Measurements from ENCODE around the gene HUWE1.

HUWE1 gene

DNA sequence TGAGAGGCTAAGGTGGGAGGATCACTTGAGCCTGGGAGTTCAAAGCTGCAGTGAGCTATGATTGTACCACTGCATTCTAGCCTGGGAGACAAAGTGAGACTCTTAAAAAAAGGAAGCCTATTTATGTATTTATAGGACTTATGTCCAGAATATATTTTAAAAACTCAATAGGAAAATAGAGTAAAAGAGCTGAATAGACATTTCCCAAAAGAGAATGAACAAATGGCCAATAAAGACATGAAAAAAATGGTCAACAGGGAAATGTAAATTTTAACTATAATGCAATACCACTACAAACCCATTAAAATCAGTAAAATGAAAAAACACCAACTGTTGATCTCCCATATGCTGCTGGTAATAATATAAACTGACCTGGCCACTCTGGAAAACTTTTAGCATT is 115.0 kb downstream of the HUWE1 start:
- no peak overlapping the region for H3K27ac ChIP-seq (ENCODE audit: poor library complexity, severe bottlenecking)
- peaks cover 81% of the 10 kb centered on the region for H3K36me3 ChIP-seq (ENCODE audit: low read depth)
- H3K27me3 ChIP-seq (ENCODE audit: insufficient read depth, poor library complexity, severe bottlenecking): no peaks in the 10 kb centered on the region
- DNase-seq (ENCODE audit: low spot score) (no peak), ATAC-seq (ENCODE audit: low read depth) (no peak)
- H3K9me3 ChIP-seq (ENCODE audit: severe bottlenecking): no peaks in the 10 kb centered on the region
- no peaks in the 10 kb centered on the region for H3K4me1 ChIP-seq (ENCODE audit: insufficient read depth, poor library complexity, severe bottlenecking)
- no peak overlapping the region for H3K4me3 ChIP-seq (ENCODE audit: severe bottlenecking)
- TF ChIP-seq, protein P1, sequence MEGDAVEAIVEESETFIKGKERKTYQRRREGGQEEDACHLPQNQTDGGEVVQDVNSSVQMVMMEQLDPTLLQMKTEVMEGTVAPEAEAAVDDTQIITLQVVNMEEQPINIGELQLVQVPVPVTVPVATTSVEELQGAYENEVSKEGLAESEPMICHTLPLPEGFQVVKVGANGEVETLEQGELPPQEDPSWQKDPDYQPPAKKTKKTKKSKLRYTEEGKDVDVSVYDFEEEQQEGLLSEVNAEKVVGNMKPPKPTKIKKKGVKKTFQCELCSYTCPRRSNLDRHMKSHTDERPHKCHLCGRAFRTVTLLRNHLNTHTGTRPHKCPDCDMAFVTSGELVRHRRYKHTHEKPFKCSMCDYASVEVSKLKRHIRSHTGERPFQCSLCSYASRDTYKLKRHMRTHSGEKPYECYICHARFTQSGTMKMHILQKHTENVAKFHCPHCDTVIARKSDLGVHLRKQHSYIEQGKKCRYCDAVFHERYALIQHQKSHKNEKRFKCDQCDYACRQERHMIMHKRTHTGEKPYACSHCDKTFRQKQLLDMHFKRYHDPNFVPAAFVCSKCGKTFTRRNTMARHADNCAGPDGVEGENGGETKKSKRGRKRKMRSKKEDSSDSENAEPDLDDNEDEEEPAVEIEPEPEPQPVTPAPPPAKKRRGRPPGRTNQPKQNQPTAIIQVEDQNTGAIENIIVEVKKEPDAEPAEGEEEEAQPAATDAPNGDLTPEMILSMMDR (IDR thresholded peaks at IDR 0.05; ENCODE audit: poor library complexity, severe bottlenecking): no peak

DNA sequence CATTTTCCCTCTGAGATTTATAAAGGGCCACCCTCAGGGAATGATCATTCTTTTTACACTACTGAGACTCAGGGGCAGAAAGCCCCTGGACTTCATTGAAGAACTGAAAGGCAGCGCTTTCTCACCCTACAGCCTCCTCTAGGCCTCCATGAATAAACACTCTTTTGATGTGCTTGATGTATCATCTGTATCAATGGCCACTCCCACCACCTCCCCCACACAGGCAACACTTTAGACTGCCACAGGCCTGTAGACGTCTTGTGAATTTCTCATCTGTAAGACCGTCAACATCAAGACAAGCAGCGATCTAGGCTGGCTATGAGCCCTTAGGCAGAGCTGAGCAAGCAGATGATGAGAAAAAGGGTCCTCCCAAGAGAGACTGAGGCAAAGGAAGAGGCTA is 123.2 kb downstream of the HUWE1 start:
- Histone ChIP-seq H3K9me3 (ENCODE audit: severe bottlenecking) (no peaks in the 10 kb centered on the region), H3K36me3 (ENCODE audit: low read depth) (peaks cover 88% of the 10 kb centered on the region), H3K27me3 (ENCODE audit: insufficient read depth, poor library complexity, severe bottlenecking) (no peaks in the 10 kb centered on the region), H3K4me3 (ENCODE audit: severe bottlenecking) (no peak overlapping the region), H3K27ac (ENCODE audit: poor library complexity, severe bottlenecking) (no peak overlapping the region), H3K4me1 (ENCODE audit: insufficient read depth, poor library complexity, severe bottlenecking) (no peaks in the 10 kb centered on the region)
- DNase-seq (ENCODE audit: low spot score) (no peak), ATAC-seq (ENCODE audit: low read depth) (no peak)
- TF ChIP-seq, protein P1 (IDR thresholded peaks at IDR 0.05; ENCODE audit: poor library complexity, severe bottlenecking): no peak

DNA sequence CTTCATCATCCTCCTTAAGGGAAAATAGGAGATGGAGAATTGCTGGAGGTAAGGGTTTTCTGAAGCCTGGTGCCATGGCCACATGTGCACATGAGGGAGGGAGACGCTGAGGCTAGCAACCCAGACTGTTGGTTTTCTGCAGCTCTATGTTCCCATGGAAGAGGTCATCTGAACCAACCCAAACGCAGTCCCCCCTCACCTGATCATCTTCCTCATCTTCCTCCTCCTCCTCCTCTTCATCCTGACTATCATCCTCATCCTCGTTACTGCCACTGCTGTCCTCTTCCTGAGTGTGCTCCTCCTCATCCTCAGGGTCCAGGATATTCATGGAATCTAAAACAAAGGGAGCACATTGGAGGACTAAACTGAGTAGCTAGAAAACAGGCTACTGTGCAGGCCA is 124.6 kb downstream of the HUWE1 start:
- Histone ChIP-seq H3K9me3 (ENCODE audit: severe bottlenecking) (no peaks in the 10 kb centered on the region), H3K4me1 (ENCODE audit: insufficient read depth, poor library complexity, severe bottlenecking) (no peaks in the 10 kb centered on the region), H3K4me3 (ENCODE audit: severe bottlenecking) (no peak overlapping the region), H3K36me3 (ENCODE audit: low read depth) (peaks cover 89% of the 10 kb centered on the region), H3K27me3 (ENCODE audit: insufficient read depth, poor library complexity, severe bottlenecking) (no peaks in the 10 kb centered on the region), H3K27ac (ENCODE audit: poor library complexity, severe bottlenecking) (no peak overlapping the region)
- DNase-seq (ENCODE audit: low spot score): no peak
- ATAC-seq (ENCODE audit: low read depth): no peak
- TF ChIP-seq, protein P1 (IDR thresholded peaks at IDR 0.05; ENCODE audit: poor library complexity, severe bottlenecking): no peak

DNA sequence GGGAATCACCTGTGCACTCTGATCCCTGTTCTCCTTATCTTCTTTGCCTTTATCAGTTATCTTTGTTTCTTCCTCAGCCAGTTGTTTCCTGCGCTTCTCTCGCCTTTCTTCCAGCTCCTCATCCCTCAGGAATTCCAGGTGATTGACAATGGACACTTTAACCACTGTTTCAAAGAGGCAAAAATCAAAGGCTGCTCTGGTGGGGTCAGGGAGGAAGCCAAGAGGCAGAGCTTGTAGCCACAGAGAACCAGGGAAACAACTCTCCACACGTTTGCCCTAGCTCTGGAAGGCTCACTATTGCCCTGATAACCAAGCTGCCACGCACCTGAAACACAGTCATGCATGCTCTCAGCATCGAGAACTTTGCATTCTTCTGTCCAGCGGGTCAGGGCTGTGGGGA is 127.9 kb downstream of the HUWE1 start:
- Histone ChIP-seq H3K36me3 (ENCODE audit: low read depth) (peaks cover 83% of the 10 kb centered on the region), H3K27me3 (ENCODE audit: insufficient read depth, poor library complexity, severe bottlenecking) (no peaks in the 10 kb centered on the region), H3K4me3 (ENCODE audit: severe bottlenecking) (no peak overlapping the region), H3K27ac (ENCODE audit: poor library complexity, severe bottlenecking) (no peak overlapping the region), H3K9me3 (ENCODE audit: severe bottlenecking) (no peaks in the 10 kb centered on the region), H3K4me1 (ENCODE audit: insufficient read depth, poor library complexity, severe bottlenecking) (no peaks in the 10 kb centered on the region)
- ATAC-seq (ENCODE audit: low read depth): no peak
- TF ChIP-seq, protein P1 (IDR thresholded peaks at IDR 0.05; ENCODE audit: poor library complexity, severe bottlenecking): no peak
- no peak for DNase-seq (ENCODE audit: low spot score)

DNA sequence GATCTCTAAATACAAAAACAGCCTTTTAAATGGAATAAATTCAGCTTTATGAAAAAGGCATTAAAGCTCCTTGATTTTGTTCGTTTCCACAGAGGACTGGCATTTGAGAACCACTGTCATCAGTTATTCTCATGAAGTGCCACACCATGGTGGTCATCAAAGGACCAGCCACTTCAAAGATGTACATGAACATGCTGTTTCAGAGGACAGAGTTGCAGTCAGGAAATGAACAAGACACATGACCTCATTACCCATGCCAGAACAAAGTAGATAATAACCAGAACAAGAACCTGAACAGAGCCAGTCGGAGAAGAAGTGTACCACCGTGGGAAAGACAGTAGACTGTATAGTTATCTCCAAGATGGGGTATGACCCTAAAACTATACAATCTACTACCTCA is 129.7 kb downstream of the HUWE1 start:
- H3K9me3 ChIP-seq (ENCODE audit: severe bottlenecking): no peaks in the 10 kb centered on the region
- no peaks in the 10 kb centered on the region for H3K27me3 ChIP-seq (ENCODE audit: insufficient read depth, poor library complexity, severe bottlenecking)
- no peak for ATAC-seq (ENCODE audit: low read depth)
- TF ChIP-seq, protein P1 (IDR thresholded peaks at IDR 0.05; ENCODE audit: poor library complexity, severe bottlenecking): no peak
- H3K36me3 ChIP-seq (ENCODE audit: low read depth): peaks cover 76% of the 10 kb centered on the region
- no peak for DNase-seq (ENCODE audit: low spot score)
- no peak overlapping the region for H3K4me3 ChIP-seq (ENCODE audit: severe bottlenecking)
- H3K27ac ChIP-seq (ENCODE audit: poor library complexity, severe bottlenecking): no peak overlapping the region
- no peaks in the 10 kb centered on the region for H3K4me1 ChIP-seq (ENCODE audit: insufficient read depth, poor library complexity, severe bottlenecking)
